Measurements from ENCODE around the gene ANXA3. TPM values are rescaled to one million over a fixed set of nuclear protein-coding genes. Genes with fewer than 3 reads are reported as not detected.
A peak's percentile ranks its signal among the peaks of the same experiment; 100 is the strongest.

ANXA3 gene
- total RNA-seq, 1 experiment from 2014 or later = 263 TPM

DNA sequence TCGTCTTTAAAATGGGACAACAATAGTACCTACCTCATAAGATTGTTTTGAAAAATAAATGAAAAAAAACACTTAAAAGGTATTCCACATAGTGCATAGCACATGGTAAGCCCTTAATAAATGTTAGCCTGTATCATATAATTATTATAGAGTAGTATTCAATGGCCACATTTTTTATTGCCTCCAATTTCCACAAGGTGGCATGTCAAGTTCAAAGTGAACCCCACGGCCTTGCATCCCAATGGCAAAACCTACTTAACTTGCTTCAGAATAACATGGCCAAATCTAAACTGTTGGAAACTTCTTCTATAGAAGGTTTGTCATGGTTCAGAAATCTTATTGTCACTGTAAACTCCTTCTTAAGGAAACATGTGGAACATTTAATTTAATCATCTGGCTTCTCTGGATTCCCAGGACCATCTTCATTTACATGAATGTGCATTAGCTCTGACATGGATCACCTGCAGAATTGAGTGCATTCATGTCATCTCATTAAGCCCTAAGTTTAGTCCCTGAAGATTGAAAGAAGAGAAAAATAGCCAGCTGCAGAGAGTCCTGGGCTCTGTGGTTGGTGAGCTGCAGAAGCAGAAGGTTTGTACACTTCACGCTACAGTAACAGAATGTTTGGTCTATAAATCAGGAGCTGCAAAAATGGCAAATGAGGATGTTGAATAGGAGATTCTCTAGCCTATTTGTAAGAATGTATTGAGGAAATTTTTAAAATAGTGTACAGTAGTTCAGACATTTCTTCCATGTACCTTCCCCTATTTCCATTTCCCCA, 61.0 kb downstream of the ANXA3 start:
- ATAC-seq (peak; percentile 57), DNase-seq (peak; percentile 54)
- no peak overlapping the region for H3K4me2 ChIP-seq (ENCODE audit: low read length)
- POLR2A ChIA-PET (ENCODE audit: unreplicated experiment) = no interaction called here
- no peaks in the 10 kb centered on the region for H3K27me3 ChIP-seq (ENCODE audit: low read length)
- no peak overlapping the region for H3K9ac ChIP-seq (ENCODE audit: low read length)
- no peaks in the 10 kb centered on the region for H3K9me3 ChIP-seq (ENCODE audit: low read length)
- H3K36me3 ChIP-seq (ENCODE audit: low read depth, low read length) = peaks cover 7% of the 10 kb centered on the region
- no peak overlapping the region for H2AFZ ChIP-seq (ENCODE audit: low read length)
- no peaks in the 10 kb centered on the region for H3K79me2 ChIP-seq (ENCODE audit: low read length)
- H3F3A ChIP-seq (ENCODE audit: low read length, unreplicated experiment) = no peaks in the 10 kb centered on the region
- TF ChIP-seq EZH2 (IDR thresholded peaks at IDR 0.05; ENCODE audit: low read length, unreplicated experiment) = no peak
- peak; percentile 72 for TF ChIP-seq CTCF (conservative IDR thresholded peaks at IDR 0.05; ENCODE audit: low read depth, low read length)
- no peak for TF ChIP-seq EZH2phosphoT487 (IDR thresholded peaks at IDR 0.05; ENCODE audit: borderline replicate concordance, low read length)
- CTCF ChIA-PET = interaction anchor here (0.6 kb wide), 1 partner anchor 264 kb away, joined by 3 read pairs; no protein-coding TSS in a partner anchor
- no peaks in the 10 kb centered on the region for H3K4me1 ChIP-seq (ENCODE audit: insufficient read depth, low read length)
- H3K9me2 ChIP-seq (replicated peaks; ENCODE audit: low read length) = no peaks in the 10 kb centered on the region
- no peak overlapping the region for H3K4me3 ChIP-seq (ENCODE audit: low read length)
- intact Hi-C loops (cut with micrococcal nuclease) = loop anchor here (1.0 to 10.0 kb wide), 2 partner anchors 162 to 252 kb away; partner anchors contain the start of gene BMP2K
- H3K27ac ChIP-seq (ENCODE audit: low read length) = no peak overlapping the region
- H4K20me1 ChIP-seq (ENCODE audit: low read length) = no peaks in the 10 kb centered on the region
- TSS peak; percentile 5 for BruUV-seq (replicated peaks)

- no peaks in the 10 kb centered on the region for H3K9me3 ChIP-seq (ENCODE audit: low read length)
- CTCF ChIA-PET = interaction anchor here (0.6 kb wide), 1 partner anchor 99 kb away, joined by 5 read pairs; no protein-coding TSS in a partner anchor
- no peak overlapping the region for H2AFZ ChIP-seq (ENCODE audit: low read length)
- H4K20me1 ChIP-seq (ENCODE audit: low read length) = no peaks in the 10 kb centered on the region
- H3K4me3 ChIP-seq (ENCODE audit: low read length) = no peak overlapping the region
- DNase-seq (no peak), ATAC-seq (no peak)
- no peaks in the 10 kb centered on the region for H3K4me1 ChIP-seq (ENCODE audit: insufficient read depth, low read length)
- no peaks in the 10 kb centered on the region for H3K9me2 ChIP-seq (replicated peaks; ENCODE audit: low read length)
- BruUV-seq (replicated peaks) = no TSS peak
- H3K9ac ChIP-seq (ENCODE audit: low read length) = no peak overlapping the region
- no peaks in the 10 kb centered on the region for H3K27me3 ChIP-seq (ENCODE audit: low read length)
- TF ChIP-seq EZH2phosphoT487 (IDR thresholded peaks at IDR 0.05; ENCODE audit: borderline replicate concordance, low read length) = no peak
- TF ChIP-seq CTCF (conservative IDR thresholded peaks at IDR 0.05; ENCODE audit: low read depth, low read length) = no peak
- no peak for TF ChIP-seq EZH2 (IDR thresholded peaks at IDR 0.05; ENCODE audit: low read length, unreplicated experiment)
- H3K27ac ChIP-seq (ENCODE audit: low read length) = no peak overlapping the region
- no peak overlapping the region for H3K4me2 ChIP-seq (ENCODE audit: low read length)
- POLR2A ChIA-PET (ENCODE audit: unreplicated experiment) = interaction anchor here (0.6 kb wide), 1 partner anchor 826 kb away, joined by 3 read pairs; no protein-coding TSS in a partner anchor
- no peaks in the 10 kb centered on the region; the same call in 1 of the 2 replicates for H3K36me3 ChIP-seq (ENCODE audit: low read depth, low read length)
- no peaks in the 10 kb centered on the region for H3F3A ChIP-seq (ENCODE audit: low read length, unreplicated experiment)
- no peaks in the 10 kb centered on the region for H3K79me2 ChIP-seq (ENCODE audit: low read length)
- intact Hi-C loops (cut with micrococcal nuclease) = loop anchor here (10.0 kb wide), 1 partner anchor 161 kb away; the partner anchor contains the start of gene BMP2K
Measured at GRCh38 chr4:78613522-78614321, 62.2 kb downstream of the ANXA3 start.
